ENCODE measurements around the gene SYNGR4.

DNA sequence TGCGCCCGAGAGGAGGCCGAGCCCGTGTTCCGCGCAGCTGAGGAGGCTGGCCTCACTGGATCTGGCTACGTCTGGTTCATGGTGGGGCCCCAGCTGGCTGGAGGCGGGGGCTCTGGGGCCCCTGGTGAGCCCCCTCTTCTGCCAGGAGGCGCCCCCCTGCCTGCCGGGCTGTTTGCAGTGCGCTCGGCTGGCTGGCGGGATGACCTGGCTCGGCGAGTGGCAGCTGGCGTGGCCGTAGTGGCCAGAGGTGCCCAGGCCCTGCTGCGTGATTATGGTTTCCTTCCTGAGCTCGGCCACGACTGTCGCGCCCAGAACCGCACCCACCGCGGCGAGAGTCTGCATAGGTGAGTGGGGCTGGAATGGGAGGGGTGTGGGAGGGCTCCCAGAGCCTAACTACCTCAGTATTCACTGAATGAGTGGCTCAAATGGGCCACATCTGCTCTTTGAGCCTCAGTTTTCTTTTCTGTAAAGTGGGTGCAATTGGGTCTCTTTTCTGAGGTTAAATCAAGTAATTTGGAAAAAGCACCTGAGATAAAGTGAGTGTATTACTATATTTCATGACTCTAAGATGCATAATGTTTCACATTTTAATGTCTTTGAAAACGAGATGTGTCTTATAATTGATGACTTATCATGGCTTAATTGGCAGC, 41.0 kb downstream of the SYNGR4 start:
- TF ChIP-seq ISL1 (CRISPR knock-in tag; IDR thresholded peaks at IDR 0.05) (no peak), ZFP3 (CRISPR knock-in tag; IDR thresholded peaks at IDR 0.05) (no peak), ZNF70 (CRISPR knock-in tag; IDR thresholded peaks at IDR 0.05) (no peak), TOX (CRISPR knock-in tag; IDR thresholded peaks at IDR 0.05; ENCODE audit: borderline replicate concordance) (no peak), CSRNP3 (CRISPR knock-in tag; IDR thresholded peaks at IDR 0.05) (no peak), ZFP30 (CRISPR knock-in tag; IDR thresholded peaks at IDR 0.05) (no peak), PPARA (CRISPR knock-in tag; IDR thresholded peaks at IDR 0.05; ENCODE audit: borderline replicate concordance) (no peak), RARB (CRISPR knock-in tag; IDR thresholded peaks at IDR 0.05) (no peak), OSR1 (CRISPR knock-in tag; IDR thresholded peaks at IDR 0.05) (no peak), ZNF565 (CRISPR knock-in tag; conservative IDR thresholded peaks at IDR 0.05; ENCODE audit: low read depth) (no peak), ZNF8 (CRISPR knock-in tag; IDR thresholded peaks at IDR 0.05) (no peak)
- TF ChIP-seq, protein P1, sequence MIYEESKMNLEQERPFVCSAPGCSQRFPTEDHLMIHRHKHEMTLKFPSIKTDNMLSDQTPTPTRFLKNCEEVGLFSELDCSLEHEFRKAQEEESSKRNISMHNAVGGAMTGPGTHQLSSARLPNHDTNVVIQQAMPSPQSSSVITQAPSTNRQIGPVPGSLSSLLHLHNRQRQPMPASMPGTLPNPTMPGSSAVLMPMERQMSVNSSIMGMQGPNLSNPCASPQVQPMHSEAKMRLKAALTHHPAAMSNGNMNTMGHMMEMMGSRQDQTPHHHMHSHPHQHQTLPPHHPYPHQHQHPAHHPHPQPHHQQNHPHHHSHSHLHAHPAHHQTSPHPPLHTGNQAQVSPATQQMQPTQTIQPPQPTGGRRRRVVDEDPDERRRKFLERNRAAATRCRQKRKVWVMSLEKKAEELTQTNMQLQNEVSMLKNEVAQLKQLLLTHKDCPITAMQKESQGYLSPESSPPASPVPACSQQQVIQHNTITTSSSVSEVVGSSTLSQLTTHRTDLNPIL (CRISPR knock-in tag; IDR thresholded peaks at IDR 0.05; ENCODE audit: low read depth): no peak
- TF ChIP-seq, protein P2, sequence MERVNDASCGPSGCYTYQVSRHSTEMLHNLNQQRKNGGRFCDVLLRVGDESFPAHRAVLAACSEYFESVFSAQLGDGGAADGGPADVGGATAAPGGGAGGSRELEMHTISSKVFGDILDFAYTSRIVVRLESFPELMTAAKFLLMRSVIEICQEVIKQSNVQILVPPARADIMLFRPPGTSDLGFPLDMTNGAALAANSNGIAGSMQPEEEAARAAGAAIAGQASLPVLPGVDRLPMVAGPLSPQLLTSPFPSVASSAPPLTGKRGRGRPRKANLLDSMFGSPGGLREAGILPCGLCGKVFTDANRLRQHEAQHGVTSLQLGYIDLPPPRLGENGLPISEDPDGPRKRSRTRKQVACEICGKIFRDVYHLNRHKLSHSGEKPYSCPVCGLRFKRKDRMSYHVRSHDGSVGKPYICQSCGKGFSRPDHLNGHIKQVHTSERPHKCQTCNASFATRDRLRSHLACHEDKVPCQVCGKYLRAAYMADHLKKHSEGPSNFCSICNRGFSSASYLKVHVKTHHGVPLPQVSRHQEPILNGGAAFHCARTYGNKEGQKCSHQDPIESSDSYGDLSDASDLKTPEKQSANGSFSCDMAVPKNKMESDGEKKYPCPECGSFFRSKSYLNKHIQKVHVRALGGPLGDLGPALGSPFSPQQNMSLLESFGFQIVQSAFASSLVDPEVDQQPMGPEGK (CRISPR knock-in tag; IDR thresholded peaks at IDR 0.05; ENCODE audit: borderline replicate concordance): no peak
- TF ChIP-seq, protein P3, sequence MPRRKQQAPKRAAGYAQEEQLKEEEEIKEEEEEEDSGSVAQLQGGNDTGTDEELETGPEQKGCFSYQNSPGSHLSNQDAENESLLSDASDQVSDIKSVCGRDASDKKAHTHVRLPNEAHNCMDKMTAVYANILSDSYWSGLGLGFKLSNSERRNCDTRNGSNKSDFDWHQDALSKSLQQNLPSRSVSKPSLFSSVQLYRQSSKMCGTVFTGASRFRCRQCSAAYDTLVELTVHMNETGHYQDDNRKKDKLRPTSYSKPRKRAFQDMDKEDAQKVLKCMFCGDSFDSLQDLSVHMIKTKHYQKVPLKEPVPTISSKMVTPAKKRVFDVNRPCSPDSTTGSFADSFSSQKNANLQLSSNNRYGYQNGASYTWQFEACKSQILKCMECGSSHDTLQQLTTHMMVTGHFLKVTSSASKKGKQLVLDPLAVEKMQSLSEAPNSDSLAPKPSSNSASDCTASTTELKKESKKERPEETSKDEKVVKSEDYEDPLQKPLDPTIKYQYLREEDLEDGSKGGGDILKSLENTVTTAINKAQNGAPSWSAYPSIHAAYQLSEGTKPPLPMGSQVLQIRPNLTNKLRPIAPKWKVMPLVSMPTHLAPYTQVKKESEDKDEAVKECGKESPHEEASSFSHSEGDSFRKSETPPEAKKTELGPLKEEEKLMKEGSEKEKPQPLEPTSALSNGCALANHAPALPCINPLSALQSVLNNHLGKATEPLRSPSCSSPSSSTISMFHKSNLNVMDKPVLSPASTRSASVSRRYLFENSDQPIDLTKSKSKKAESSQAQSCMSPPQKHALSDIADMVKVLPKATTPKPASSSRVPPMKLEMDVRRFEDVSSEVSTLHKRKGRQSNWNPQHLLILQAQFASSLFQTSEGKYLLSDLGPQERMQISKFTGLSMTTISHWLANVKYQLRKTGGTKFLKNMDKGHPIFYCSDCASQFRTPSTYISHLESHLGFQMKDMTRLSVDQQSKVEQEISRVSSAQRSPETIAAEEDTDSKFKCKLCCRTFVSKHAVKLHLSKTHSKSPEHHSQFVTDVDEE (CRISPR knock-in tag; IDR thresholded peaks at IDR 0.05): no peak

All from SK-N-SH treated with all-trans-retinoic acid at 6 μM for 48 hours (cell line).